GM18520 (cell line): ENCODE results near the gene TIFAB.

ENCODE experiments used
- ATAC-seq: cut with Tn5 transposase; IDR thresholded peaks from one replicate; pipeline ENCODE4 v1.9.1; 2021; ENCODE audit not compliant: unreplicated experiment

Gene TIFAB

DNA sequence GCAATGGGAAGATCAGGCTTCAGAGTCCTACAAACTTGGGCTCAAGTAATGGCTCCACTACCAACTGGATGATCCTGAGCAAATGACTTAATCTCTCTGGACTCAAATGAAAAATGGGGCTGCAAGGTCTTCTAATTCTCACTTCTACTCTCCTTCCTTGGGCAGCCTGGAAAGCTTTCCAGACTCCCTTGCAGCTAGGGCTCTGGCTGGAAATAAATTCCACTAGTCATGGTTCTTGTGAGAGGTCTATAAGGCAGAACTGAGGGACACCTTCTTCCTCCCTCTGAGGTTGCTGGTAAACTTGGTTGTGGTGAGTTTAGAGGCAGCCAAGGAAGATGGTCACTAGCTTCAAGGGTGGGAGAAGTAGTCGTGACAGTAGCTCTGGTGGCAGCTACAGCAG is 23.6 kb downstream of the TIFAB start:
- ATAC-seq: no peak

DNA sequence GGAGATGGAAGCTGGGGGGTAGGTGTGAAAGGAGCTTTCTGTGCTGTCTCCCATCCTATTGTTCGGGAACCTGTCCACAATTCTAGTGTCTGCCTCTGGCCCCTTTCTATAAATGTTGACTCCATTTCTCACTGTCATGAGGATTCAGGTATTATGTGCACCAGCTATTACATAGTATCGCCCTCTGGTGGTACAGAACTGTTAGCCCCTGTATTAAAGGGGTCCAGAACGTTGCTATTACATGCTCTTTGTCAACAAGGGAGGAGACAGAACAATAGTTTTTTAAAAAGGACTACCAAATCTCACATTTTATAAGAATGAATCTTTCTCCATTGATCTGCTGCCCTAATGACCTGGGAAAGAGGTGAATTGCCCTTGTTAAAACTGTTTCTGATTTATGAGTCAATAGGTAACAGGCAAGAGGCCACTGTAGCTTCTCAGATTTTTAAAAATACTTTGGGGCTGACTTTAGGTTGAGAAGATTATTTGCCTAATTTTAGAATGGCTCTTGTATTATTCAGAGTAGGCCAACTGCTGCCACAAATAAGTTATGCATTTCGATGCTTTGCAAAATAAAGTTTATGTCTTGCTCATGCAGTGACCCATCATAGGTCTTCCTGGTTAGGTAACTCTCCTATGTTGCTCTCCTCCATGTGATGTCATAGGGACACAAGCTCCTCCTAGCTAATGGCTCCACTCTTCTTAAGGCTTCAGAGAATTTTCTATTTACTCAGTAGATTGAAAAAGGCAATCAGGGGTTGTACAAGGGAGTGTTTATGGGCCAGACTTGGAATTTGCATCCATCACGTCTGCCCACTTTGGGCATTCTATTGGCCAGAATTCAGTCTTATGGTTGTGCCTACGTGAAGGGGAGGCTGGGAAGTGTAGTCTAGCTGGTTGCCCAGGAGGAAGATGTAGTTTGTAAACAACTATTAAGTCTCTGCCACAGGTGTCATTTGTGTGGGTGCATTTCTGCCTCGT is 25.8 kb downstream of the TIFAB start:
- no peak for ATAC-seq

DNA sequence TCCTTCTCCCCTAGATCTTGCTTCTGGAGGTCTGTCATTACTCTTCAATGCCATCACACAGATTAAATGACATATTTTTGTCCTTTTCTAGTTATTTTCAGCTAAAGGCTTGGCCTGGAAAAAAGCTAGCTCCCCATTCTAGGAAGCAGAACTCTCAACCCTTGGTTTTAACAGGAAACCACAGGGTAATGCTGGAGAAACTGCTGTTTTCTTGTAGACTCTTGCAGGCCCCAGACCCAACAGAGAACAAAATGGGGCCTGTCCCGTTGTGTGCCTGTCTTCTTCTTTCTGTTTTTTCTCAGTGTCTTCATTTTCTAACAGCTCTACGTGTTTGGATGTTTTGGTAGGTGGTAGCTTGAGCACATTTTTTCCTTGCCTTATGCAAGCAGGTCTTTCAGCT is 26.5 kb downstream of the TIFAB start:
- no peak for ATAC-seq

DNA sequence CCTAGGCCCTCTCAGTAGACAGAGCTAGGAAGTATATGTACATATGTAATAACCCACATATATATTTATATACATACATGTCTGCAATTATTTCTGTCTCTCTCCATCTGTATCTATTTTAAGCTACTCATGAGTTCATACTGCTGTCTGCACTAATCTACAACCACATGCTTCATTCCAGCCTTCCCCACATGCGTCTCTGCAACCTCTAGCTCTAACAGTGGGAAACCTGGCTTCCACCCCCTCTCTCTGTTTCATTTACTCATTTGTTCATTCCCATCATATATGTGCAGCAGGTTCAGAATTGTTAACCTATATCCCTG is 28.3 kb downstream of the TIFAB start:
- ATAC-seq: no peak

DNA sequence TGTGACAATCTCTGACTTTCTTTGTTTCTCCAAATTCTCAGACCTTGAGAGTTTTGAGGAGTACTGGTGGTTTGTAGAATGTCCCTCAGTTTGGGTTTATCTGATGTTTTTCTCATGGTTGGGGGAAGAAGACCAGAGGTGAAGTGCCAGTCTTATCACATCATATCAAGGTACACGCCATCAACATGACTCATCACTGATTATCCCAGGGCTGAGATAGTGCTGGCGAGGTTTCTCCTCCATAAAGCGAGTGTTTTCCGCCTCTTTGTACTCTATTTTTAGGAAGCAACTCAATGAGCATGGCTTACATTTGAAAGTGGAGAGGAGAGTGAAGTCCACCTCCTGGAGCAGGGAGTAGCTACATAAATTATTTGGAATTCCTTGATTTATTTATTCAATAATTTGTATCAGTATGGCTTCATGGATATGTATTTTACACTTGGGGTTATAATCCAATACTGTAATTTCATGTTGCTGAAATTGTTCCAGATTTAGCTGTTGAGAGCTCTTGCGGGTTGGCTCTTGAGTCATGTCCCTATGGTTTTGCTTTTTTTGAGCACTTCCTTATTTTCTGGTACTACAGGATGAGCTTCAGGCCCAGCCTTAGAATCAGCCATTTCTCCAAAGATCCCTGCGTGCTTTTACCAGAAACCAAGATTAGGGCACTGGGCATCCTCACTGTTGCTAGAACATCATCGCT is 28.9 kb downstream of the TIFAB start:
- ATAC-seq: no peak

DNA sequence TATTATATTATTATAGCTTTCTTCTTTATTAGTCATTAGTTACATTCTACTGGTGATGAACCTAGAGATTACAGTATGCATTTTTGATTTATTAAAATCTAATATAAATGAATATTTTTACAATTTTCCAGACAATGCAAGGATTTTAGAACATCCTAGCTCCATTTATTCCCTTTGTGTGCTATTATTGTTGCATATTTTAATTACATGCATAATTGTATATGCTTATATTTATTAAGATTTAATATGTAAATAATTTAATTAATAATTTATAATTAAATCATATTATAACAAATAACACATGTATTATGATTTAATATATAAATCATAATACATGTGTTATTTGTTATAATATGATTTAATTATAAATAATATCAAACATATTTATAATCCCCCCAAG is 29.7 kb downstream of the TIFAB start:
- no peak for ATAC-seq

DNA sequence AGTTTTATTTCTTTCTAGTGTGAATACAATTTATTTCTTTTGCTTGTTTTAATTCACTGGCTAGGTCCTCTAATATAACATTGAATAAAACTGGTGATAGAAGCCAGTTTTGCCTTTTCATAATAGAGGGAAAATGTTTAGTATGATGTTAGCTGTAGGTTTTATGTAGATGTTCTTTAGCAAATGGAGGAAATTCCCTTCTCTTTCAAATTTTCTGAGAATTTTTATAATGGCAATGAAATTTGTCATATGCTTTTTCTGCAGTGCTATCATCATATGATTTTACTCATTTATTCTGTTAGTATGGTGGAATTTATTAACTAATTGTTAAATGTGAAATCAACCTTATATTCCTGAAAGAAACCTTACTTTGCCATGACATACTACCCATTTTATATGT is 35.1 kb downstream of the TIFAB start:
- ATAC-seq: no peak

DNA sequence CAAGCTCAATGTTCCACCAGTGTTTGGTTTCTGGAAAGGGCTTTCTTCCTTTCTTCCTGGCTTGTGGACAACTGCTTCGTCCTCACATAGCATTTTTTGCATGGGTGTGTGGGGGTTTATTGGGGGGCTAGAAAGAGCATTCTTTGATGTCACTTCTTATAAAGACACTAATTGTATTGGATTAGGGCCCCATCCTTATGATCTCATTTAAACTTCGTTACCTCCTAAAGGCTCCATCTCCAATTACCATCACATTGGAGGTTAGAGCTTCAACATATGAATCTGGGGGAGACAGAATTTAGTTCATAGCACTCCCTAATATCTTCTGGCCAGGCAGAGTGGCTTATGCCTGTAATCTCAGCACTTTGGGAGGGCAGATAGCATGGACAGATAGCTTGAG is 47.1 kb downstream of the TIFAB start:
- no peak for ATAC-seq

DNA sequence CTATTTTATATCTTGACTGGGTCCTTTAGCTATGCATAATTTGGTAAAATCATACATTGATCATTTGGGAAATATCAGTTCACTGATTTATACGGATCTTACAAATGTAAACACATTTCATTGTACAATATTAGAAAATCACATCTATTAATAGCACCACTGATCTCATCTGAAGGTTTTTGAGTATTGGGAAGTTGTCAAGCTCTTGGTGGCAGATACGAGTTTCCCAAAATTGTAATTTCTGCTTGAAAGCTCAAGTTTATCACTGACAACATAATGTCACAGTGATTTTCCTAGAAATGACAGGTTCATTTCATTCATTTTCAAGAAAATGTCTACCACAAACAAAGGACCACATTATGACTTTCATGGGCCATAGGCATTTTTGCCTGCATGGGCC is 50.1 kb downstream of the TIFAB start:
- ATAC-seq: no peak

DNA sequence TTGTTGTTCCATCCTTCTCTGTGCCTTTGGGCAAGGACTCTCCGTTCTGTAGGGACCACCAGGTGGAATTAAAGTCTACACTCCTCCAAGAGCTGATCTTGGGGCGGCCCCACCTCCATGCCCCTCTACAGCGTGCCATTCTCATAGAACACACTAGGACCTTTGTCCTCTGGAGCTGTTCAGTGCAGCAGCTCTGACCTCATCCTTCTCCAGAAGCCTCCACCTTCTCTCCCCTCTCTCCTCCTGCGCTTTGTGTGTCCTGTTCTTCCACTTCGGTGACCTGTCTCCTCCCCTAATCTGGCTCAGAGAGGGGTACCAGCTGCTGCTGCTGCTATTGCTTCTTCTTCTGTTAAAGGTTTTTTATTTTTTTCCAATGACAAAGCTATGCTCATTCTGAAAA is 51.3 kb downstream of the TIFAB start:
- ATAC-seq: no peak

DNA sequence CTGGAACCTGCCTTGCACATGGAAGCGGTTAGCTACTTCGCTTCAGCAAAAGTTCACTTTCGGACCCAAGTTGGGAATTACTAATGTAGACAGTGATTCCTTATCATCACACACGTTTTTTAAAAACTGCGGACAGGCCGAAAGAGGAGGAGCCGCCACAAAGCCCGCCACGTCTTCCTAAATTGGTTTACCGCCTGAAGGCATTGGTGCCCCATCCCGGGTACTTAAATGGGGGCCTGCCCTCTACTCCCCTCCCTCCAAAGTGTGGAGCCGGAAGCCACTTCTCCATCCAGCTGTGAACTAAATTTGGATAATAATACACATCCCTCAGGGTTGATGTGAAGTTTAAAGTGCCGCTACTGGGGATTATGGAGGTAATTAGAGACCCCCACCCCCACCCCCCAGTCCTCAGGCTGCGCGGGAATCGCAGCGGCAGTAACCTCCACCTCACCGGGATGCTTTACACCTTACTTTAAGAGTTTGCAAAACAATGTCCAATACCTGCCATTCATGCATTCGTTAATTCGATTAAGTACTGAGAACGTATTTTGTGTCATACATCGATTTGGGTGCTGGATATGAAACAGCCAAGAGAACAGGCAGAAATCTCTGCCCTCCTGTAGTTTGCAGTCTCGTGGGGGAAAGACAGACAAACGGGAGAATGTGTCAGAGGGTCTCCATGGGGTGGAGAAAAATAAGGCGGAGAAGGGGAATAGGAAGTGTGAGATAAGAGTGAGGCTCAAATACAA is 52.2 kb downstream of the TIFAB start:
- no peak for ATAC-seq

DNA sequence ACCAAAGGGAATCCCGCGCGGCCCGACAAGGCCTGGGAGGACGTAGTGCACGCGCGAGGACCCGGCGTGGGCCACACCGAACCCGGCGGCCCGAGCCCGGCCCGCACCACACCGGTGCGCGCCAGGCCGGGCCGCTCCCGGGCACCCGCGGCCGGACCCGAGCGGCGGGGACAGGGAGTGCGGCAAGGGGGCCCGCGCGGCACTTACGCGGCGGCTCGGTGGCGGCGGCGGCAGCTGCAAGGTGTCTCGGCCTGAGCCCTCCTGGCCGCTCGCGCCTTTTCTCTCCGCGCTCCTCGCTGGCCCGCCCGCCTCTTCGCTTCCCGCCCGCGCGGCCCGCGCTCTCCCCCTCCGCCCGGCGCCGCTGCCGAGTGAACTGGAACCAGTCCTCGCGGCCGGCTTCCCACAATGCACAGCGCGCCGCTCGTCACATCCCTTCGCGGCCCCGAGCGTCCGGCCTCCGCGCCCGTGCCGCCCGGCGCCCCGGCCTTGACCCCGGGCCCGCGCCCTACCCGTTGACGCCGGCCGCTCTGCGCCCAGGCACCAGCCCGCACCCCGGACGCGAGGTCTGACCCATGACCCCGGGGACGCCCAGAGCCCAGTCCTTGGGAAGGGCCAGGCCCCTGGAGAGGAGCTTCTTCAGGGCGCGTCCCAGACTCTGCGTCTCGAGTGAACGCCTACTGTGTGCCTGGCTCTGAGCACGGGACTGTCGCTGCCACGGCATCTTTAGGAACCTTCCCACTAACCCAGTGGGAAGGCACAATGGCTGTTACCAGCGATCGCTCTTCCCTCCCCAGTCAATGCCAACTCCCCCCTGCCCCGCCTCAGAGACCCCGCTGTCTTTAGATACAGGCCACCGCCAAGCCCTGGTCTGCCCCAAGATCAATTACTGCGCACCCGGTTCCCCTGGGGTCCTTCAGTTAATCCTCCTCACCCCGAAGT is 53.0 kb downstream of the TIFAB start, which contains the start of gene MACROH2A1:
Gene MACROH2A1 (minus strand): TSS at position 377 of the 939 bp plus-strand sequence. CDS start 10,138 bp downstream, outside the sequence.
- ATAC-seq: peak; percentile 87

DNA sequence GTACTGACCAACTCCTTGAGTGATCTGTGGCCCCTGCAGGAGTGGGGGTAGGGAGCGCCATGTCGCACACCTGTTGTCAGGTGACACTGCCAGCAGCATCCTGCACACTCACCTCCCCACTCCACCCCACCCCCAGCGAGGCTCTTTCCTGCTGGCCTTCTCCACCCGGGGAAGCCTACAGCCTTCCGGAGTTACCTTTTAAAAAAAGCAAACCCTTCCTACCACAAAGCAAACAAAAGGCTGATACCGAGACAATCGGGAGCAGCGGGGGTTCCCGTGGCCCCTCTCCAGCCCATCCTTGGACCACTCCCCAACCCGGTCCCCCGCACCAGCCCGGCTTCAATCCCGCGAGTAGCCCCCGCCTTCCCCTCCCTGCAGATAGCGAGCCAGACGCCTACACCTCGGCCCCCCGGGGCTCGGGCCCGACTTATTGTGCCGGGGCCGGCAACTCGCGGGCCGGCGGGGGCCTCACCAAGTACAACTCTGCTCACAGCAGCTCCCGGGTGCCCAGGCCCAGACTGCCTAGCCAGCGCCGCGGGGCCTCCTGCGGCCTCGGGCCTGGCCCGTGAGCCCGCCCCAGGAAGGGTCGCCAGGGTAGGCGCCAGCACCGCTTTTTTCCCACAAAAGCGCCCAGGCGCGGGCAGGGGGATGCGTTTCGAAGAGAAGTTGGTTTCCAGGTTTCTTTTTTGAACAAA is 53.8 kb downstream of the TIFAB start:
- no peak for ATAC-seq
